ENCODE measurements around the gene MRPS25.

The MRPS25 gene

GRCh38 chr3:15060029-15060428 lies 5.1 kb downstream of the MRPS25 start:
- Histone ChIP-seq H3K27ac (ENCODE audit: low read depth, low read length) (no peak overlapping the region), H3K9ac (ENCODE audit: low read length) (no peak overlapping the region), H3K9me3 (ENCODE audit: control insufficient read depth, insufficient read depth, low read depth, low read length) (no peaks in the 10 kb centered on the region; the same call in 1 of the 2 replicates), H3K4me3 (ENCODE audit: low read depth, low read length) (no peak overlapping the region), H3K4me1 (ENCODE audit: control insufficient read depth, insufficient read depth, low read length) (peaks cover 13% of the 10 kb centered on the region), H3K27me3 (ENCODE audit: control insufficient read depth, insufficient read depth, low read length) (no peaks in the 10 kb centered on the region), H3K36me3 (ENCODE audit: control insufficient read depth, insufficient read depth, low read length) (peaks cover 44% of the 10 kb centered on the region)

GRCh38 chr3:15056676-15057404 lies 8.3 kb downstream of the MRPS25 start:
- Histone ChIP-seq H3K4me1 (ENCODE audit: control insufficient read depth, insufficient read depth, low read length) (no peaks in the 10 kb centered on the region), H3K9me3 (ENCODE audit: control insufficient read depth, insufficient read depth, low read depth, low read length) (no peaks in the 10 kb centered on the region), H3K27me3 (ENCODE audit: control insufficient read depth, insufficient read depth, low read length) (no peaks in the 10 kb centered on the region), H3K27ac (ENCODE audit: low read depth, low read length) (no peak overlapping the region), H3K9ac (ENCODE audit: low read length) (no peak overlapping the region), H3K4me3 (ENCODE audit: low read depth, low read length) (no peak overlapping the region), H3K36me3 (ENCODE audit: control insufficient read depth, insufficient read depth, low read length) (peaks cover 55% of the 10 kb centered on the region)

DNA sequence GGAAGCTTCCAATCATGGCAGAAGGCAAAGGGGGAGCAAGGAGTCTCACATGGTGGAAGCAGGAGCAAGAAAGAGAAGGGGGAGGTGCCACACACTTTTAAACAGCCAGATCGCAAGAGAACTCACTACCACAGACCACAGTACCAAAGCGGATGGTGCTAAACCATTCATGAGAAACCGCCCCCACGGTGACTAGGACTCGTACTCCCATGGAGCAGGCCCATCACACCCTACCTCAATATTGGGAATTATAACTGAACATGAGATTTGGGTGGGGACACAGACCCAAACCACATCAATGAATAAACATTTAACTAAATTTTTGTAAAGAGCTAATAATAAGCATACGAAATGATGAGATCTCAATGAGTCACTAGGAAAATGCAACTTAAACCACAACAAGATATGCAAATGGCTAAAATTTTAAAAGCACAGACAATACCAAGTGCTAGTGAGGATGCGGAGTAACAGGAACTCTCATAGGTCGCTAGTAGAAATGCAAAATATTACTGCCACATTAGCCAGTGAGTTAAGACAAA lies 10.0 kb downstream of the MRPS25 start:
- Histone ChIP-seq H3K4me1 (ENCODE audit: control insufficient read depth, insufficient read depth, low read length) (no peaks in the 10 kb centered on the region), H3K9ac (ENCODE audit: low read length) (no peak overlapping the region), H3K9me3 (ENCODE audit: control insufficient read depth, insufficient read depth, low read depth, low read length) (no peaks in the 10 kb centered on the region), H3K36me3 (ENCODE audit: control insufficient read depth, insufficient read depth, low read length) (peaks cover 69% of the 10 kb centered on the region), H3K27me3 (ENCODE audit: control insufficient read depth, insufficient read depth, low read length) (no peaks in the 10 kb centered on the region), H3K4me3 (ENCODE audit: low read depth, low read length) (no peak overlapping the region), H3K27ac (ENCODE audit: low read depth, low read length) (no peak overlapping the region)

DNA sequence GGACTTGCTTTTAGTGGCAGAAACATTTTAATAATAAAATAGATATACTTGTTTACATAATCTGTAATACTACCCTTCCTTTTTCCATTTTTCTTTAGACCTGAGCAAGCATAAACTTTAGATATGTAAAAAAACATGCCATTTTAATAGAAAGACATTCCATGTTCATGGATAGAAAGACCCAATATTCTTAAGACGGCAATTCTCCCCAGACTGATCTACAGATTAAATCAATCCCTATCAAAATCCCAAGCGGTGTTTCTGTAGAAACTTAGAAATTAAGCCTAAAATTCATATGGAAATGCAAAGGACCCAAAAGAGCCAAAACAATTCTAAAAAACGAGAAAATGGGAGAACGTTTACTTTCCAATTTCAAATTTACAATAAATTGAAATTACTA lies 11.6 kb downstream of the MRPS25 start:
- Histone ChIP-seq H3K36me3 (ENCODE audit: control insufficient read depth, insufficient read depth, low read length) (peaks cover 72% of the 10 kb centered on the region), H3K27me3 (ENCODE audit: control insufficient read depth, insufficient read depth, low read length) (no peaks in the 10 kb centered on the region), H3K9me3 (ENCODE audit: control insufficient read depth, insufficient read depth, low read depth, low read length) (no peaks in the 10 kb centered on the region), H3K4me1 (ENCODE audit: control insufficient read depth, insufficient read depth, low read length) (no peaks in the 10 kb centered on the region), H3K27ac (ENCODE audit: low read depth, low read length) (no peak overlapping the region), H3K9ac (ENCODE audit: low read length) (no peak overlapping the region), H3K4me3 (ENCODE audit: low read depth, low read length) (no peak overlapping the region)

- Histone ChIP-seq H3K27me3 (ENCODE audit: control insufficient read depth, insufficient read depth, low read length) (no peaks in the 10 kb centered on the region), H3K9me3 (ENCODE audit: control insufficient read depth, insufficient read depth, low read depth, low read length) (no peaks in the 10 kb centered on the region), H3K9ac (ENCODE audit: low read length) (no peak overlapping the region), H3K36me3 (ENCODE audit: control insufficient read depth, insufficient read depth, low read length) (peaks cover 75% of the 10 kb centered on the region), H3K27ac (ENCODE audit: low read depth, low read length) (no peak overlapping the region), H3K4me1 (ENCODE audit: control insufficient read depth, insufficient read depth, low read length) (no peaks in the 10 kb centered on the region), H3K4me3 (ENCODE audit: low read depth, low read length) (no peak overlapping the region)
Observed at GRCh38 chr3:15052335-15053242, 12.5 kb downstream of the MRPS25 start.

DNA sequence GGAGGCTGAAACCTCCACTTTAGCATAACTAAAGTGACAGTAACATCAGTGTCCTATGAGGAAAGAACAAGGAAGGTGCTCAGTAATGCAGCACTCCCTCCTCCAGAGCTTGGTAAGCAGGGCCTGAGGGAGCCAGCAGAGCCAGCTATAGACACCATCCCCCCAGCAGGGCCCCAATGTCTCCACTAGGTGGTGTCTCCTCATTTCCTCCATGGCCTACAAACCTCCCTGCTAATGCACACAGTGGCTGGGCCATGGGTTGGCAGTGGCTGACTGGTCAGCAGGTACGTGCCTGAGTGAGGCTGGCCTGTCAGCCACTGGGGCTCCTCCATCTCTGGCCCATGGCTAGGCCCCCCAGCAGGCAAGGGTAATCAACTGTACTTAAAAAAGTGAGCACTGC lies 13.6 kb downstream of the MRPS25 start:
- no peak overlapping the region for H3K27ac ChIP-seq (ENCODE audit: low read depth, low read length)
- H3K9me3 ChIP-seq (ENCODE audit: control insufficient read depth, insufficient read depth, low read depth, low read length) = no peaks in the 10 kb centered on the region
- no peaks in the 10 kb centered on the region for H3K4me1 ChIP-seq (ENCODE audit: control insufficient read depth, insufficient read depth, low read length)
- H3K27me3 ChIP-seq (ENCODE audit: control insufficient read depth, insufficient read depth, low read length) = no peaks in the 10 kb centered on the region
- H3K36me3 ChIP-seq (ENCODE audit: control insufficient read depth, insufficient read depth, low read length) = peaks cover 75% of the 10 kb centered on the region
- H3K4me3 ChIP-seq (ENCODE audit: low read depth, low read length) = no peak overlapping the region
- no peak overlapping the region for H3K9ac ChIP-seq (ENCODE audit: low read length)

DNA sequence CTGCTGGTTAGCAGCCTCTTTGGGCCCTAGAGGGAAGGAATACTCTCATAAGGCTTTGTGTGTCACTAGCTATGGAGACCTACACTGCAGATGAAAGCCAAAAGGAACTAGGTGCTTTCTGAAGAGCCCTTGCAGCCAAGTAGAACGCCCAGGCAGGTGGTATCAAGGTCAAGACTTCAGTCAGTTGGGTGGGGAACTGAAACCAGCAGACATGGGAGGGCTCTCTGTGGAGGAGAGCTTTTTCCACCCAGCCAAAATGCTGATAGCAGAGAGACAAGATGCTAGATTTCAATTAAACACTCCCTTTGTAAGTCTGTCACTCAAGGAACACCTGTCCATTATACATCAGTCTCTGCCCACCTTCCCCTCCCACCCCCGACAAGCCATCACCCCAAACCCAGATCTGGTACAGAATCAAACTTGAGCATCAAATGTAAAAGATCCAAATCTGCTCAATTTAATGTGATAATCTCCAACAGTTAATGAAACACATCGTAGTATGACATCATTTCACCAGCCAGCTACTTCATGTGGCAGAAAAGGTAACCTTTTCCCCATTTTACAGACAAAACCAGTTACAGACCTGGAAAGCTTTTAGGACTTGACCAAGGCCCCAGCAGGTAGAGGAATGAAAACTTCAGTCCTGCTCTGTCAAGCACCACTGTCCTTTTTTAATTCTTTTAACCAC lies 14.6 kb downstream of the MRPS25 start:
- Histone ChIP-seq H3K4me3 (ENCODE audit: low read depth, low read length) (no peak overlapping the region), H3K9me3 (ENCODE audit: control insufficient read depth, insufficient read depth, low read depth, low read length) (no peaks in the 10 kb centered on the region), H3K27me3 (ENCODE audit: control insufficient read depth, insufficient read depth, low read length) (no peaks in the 10 kb centered on the region), H3K4me1 (ENCODE audit: control insufficient read depth, insufficient read depth, low read length) (no peaks in the 10 kb centered on the region), H3K27ac (ENCODE audit: low read depth, low read length) (no peak overlapping the region), H3K36me3 (ENCODE audit: control insufficient read depth, insufficient read depth, low read length) (peaks cover 81% of the 10 kb centered on the region), H3K9ac (ENCODE audit: low read length) (no peak overlapping the region)

GRCh38 chr3:15049584-15049983 lies 15.5 kb downstream of the MRPS25 start:
- no peak overlapping the region for H3K27ac ChIP-seq (ENCODE audit: low read depth, low read length)
- no peak overlapping the region for H3K9ac ChIP-seq (ENCODE audit: low read length)
- no peak overlapping the region for H3K4me3 ChIP-seq (ENCODE audit: low read depth, low read length)
- no peaks in the 10 kb centered on the region for H3K27me3 ChIP-seq (ENCODE audit: control insufficient read depth, insufficient read depth, low read length)
- H3K4me1 ChIP-seq (ENCODE audit: control insufficient read depth, insufficient read depth, low read length) = no peaks in the 10 kb centered on the region
- H3K9me3 ChIP-seq (ENCODE audit: control insufficient read depth, insufficient read depth, low read depth, low read length) = no peaks in the 10 kb centered on the region
- H3K36me3 ChIP-seq (ENCODE audit: control insufficient read depth, insufficient read depth, low read length) = peaks cover 84% of the 10 kb centered on the region

DNA sequence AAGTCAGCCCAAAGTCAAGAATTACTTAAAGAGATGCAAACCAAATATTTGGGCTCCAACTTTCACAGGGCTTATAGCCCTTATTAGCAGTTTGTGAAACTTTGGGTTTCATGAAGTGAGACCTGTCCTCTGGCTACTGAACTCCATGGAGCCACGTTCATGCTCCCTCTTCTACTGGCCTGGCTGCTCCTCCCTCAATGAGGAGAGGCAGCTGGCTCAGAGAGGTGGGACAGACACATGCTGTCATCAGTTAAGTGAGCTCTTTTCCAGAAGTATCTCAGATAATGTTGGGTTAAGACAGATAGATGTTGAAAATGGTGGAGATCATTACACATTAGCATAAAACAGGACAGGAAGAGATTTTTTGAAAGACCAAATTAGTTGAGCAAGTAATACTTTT lies 19.4 kb downstream of the MRPS25 start:
- H3K4me3 ChIP-seq (ENCODE audit: low read depth, low read length) = no peak overlapping the region
- no peaks in the 10 kb centered on the region for H3K4me1 ChIP-seq (ENCODE audit: control insufficient read depth, insufficient read depth, low read length)
- H3K36me3 ChIP-seq (ENCODE audit: control insufficient read depth, insufficient read depth, low read length) = peaks cover 99% of the 10 kb centered on the region
- no peaks in the 10 kb centered on the region for H3K27me3 ChIP-seq (ENCODE audit: control insufficient read depth, insufficient read depth, low read length)
- no peaks in the 10 kb centered on the region for H3K9me3 ChIP-seq (ENCODE audit: control insufficient read depth, insufficient read depth, low read depth, low read length)
- H3K9ac ChIP-seq (ENCODE audit: low read length) = no peak overlapping the region
- no peak overlapping the region for H3K27ac ChIP-seq (ENCODE audit: low read depth, low read length)

DNA sequence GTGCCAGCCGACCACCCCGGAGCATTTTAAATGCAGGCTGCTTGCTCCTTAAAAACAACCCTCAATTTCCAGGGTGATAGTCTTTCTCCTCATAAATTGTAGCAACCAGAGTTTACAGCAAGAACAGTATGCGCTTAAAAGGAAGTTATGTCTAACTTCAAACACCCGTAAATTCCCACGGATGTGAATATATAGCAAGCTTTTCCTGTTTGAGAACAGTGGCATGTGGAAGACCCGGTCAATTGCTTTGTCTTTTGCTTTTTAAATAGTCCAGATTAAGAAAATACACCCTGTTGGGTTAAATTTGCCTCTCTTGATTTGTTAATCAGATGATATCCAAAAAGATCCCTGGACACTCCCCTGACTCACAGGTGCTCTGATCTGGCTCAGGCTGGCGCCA lies 20.8 kb downstream of the MRPS25 start:
- Histone ChIP-seq H3K4me1 (ENCODE audit: control insufficient read depth, insufficient read depth, low read length) (no peaks in the 10 kb centered on the region), H3K4me3 (ENCODE audit: low read depth, low read length) (no peak overlapping the region), H3K27ac (ENCODE audit: low read depth, low read length) (no peak overlapping the region), H3K9ac (ENCODE audit: low read length) (no peak overlapping the region), H3K36me3 (ENCODE audit: control insufficient read depth, insufficient read depth, low read length) (peaks cover 95% of the 10 kb centered on the region), H3K27me3 (ENCODE audit: control insufficient read depth, insufficient read depth, low read length) (no peaks in the 10 kb centered on the region), H3K9me3 (ENCODE audit: control insufficient read depth, insufficient read depth, low read depth, low read length) (no peaks in the 10 kb centered on the region)
